ENCODE data around the gene EHD2.
A peak's percentile ranks its signal among the peaks of the same experiment; 100 is the strongest.
"Not testable (repeated sequence)": the region's sequence is repeated elsewhere in the genome, so short reads cannot be mapped to it uniquely, and the experiment has no call there.

The EHD2 gene

GRCh38 chr19:47713046-47714021, at the start of gene EHD2:
EHD2 (plus strand) TSS chr19:47713422; CDS start chr19:47716613, 3,191 bp downstream.
- DNase-seq (ENCODE audit: low read depth in 1 of 2, low spot score in 1 of 2) = peak in 1 of 2 donors; percentile 34

GRCh38 chr19:47663435-47663910, 49.7 kb upstream of the EHD2 start:
- no peak for DNase-seq (ENCODE audit: low read depth in 1 of 2, low spot score in 1 of 2)

GRCh38 chr19:47663911-47664771, 49.1 kb upstream of the EHD2 start:
- no peak for DNase-seq (ENCODE audit: low read depth in 1 of 2, low spot score in 1 of 2)

DNA sequence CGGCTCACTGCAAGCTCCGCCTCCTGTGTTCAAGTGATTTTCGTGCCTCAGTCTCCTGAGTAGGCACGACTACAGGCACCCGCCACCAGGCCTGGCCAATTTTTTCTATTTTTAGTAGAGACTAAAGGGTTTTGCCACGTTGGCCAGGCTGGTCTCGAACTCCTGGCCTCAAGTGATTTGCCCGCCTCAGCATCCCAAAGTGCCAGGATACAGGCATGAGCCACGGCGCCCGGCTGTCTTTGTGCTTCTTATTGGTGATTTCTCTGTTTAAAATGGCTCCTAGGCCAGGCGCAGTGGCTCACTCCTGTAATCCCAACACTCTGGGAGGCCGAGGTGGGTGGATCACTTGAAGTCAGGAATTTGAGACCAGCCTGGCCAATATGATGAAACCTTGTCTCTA, 44.7 kb upstream of the EHD2 start:
- DNase-seq (ENCODE audit: low read depth in 1 of 2, low spot score in 1 of 2) = not testable (repeated sequence)

GRCh38 chr19:47670736-47671135, 42.5 kb upstream of the EHD2 start:
- no peak for DNase-seq (ENCODE audit: low read depth in 1 of 2, low spot score in 1 of 2)

GRCh38 chr19:47671499-47671898, 41.7 kb upstream of the EHD2 start:
- DNase-seq (ENCODE audit: low read depth in 1 of 2, low spot score in 1 of 2) = no peak

- DNase-seq (ENCODE audit: low read depth in 1 of 2, low spot score in 1 of 2) = no peak
These were observed 39.8 kb upstream of the EHD2 start for GRCh38 chr19:47673426-47673825.

DNA sequence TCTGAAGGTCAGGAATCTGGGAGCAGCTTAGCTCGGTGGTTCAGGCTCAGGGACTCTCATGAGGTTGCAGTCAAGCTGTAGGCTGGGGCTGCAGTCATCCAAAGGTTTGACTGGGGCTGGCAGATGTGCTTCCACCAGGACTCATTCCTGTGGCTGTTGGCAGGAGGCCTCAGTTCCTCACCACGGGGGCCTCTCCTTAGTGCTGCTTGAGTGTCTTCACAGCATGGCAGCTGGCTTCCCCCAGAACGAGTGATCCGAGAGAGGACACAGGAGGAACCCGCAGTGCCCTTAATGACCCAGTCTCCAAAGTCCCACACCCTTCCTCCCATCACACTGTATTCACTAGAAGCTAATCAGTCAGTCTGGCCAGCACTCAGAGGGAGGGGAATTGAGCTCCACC, 38.7 kb upstream of the EHD2 start:
- DNase-seq (ENCODE audit: low read depth in 1 of 2, low spot score in 1 of 2) = no peak

- DNase-seq (ENCODE audit: low read depth in 1 of 2, low spot score in 1 of 2) = no peak
These were observed 38.0 kb upstream of the EHD2 start for GRCh38 chr19:47675271-47675670.

GRCh38 chr19:47675859-47676258, 37.4 kb upstream of the EHD2 start:
- DNase-seq (ENCODE audit: low read depth in 1 of 2, low spot score in 1 of 2) = no peak

GRCh38 chr19:47676811-47677210, 36.4 kb upstream of the EHD2 start:
- no peak for DNase-seq (ENCODE audit: low read depth in 1 of 2, low spot score in 1 of 2)

DNA sequence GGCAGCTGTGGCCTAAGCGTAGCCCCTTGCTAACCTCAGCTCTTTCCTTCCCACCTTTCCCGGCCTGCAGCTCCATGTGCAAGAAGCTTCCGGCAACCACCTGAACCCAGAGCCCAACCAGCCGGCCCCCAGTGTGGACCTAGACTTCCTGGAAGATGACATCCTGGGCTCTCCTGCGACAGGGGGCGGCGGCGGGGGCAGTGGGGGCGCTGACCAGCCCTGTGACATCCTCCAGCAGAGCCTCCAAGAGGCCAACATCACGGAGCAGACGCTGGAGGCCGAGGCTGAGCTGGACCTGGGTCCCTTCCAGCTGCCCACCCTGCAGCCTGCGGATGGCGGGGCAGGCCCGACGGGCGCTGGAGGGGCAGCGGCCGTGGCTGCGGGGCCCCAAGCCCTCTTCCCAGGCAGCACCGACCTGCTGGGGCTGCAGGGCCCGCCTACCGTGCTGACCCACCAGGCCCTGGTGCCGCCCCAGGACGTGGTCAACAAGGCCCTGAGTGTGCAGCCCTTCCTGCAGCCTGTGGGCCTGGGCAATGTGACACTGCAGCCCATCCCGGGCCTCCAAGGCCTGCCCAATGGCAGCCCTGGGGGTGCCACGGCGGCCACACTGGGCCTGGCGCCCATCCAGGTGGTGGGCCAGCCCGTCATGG, 33.8 kb upstream of the EHD2 start:
- no peak for DNase-seq (ENCODE audit: low read depth in 1 of 2, low spot score in 1 of 2)

- DNase-seq (ENCODE audit: low read depth in 1 of 2, low spot score in 1 of 2) = no peak
These were observed 33.0 kb upstream of the EHD2 start for GRCh38 chr19:47679922-47680857.

DNA sequence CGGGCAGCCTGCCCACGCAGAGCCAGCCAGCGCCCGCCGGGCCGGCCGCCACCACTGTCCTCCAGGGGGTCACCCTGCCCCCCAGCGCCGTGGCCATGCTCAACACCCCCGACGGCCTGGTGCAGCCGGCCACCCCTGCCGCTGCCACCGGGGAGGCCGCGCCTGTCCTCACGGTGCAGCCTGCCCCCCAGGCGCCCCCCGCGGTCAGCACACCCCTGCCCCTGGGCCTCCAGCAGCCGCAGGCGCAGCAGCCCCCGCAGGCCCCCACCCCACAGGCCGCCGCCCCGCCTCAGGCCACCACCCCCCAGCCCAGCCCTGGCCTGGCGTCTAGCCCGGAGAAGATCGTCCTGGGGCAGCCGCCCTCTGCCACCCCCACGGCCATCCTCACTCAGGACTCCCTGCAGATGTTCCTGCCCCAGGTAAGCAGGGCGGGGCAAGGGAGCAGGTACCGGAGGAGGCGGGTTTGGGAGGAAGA, 32.3 kb upstream of the EHD2 start:
- no peak for DNase-seq (ENCODE audit: low read depth in 1 of 2, low spot score in 1 of 2)

- no peak for DNase-seq (ENCODE audit: low read depth in 1 of 2, low spot score in 1 of 2)
These were observed 31.8 kb upstream of the EHD2 start for GRCh38 chr19:47681388-47681787.

GRCh38 chr19:47681936-47682335, 31.3 kb upstream of the EHD2 start:
- no peak for DNase-seq (ENCODE audit: low read depth in 1 of 2, low spot score in 1 of 2)

DNA sequence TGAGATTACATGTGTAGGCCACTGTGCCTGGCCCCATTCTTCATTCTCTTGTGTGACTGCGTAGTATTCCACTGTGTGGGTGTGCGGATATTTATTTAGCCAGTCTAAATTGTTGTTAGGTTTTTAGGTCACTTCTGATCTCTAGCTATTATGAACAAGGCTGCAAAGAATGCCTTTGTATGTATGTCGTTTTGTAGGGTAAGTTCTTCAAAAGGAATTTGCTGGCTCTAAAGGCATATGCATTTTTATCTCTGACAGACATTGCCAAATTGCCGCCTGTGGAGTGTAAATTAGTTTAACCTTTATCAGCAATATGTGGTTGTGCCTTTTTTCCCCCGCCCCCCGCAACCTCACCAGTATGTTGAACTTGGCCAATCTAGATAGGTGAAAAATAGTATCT, 30.3 kb upstream of the EHD2 start:
- no peak for DNase-seq (ENCODE audit: low read depth in 1 of 2, low spot score in 1 of 2)

GRCh38 chr19:47686679-47687450, 26.4 kb upstream of the EHD2 start:
- DNase-seq (ENCODE audit: low read depth in 1 of 2, low spot score in 1 of 2) = no peak

DNA sequence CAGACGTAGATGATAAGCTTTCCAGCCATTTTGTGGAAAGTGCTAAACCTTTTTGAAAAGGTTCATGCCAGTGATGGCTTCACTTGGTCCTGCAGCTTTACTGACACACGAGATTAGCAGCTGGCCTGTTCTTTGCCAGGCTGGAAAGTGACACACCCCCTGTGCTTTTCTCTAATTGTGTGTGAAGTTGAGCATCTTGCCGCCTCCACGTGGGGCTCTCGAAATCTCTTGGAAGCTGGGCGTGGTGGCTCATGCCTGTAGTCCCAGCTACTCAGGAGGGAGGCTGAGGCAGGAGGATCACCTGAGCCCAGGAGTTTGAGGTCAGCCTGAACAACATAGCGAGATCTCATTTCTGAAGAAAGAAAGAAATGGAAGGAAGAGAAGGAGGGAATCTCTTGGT, 25.3 kb upstream of the EHD2 start:
- no peak for DNase-seq (ENCODE audit: low read depth in 1 of 2, low spot score in 1 of 2)
